ENCODE measurements around the gene MORN3.
"Not testable (repeated sequence)": the region's sequence is repeated elsewhere in the genome, so short reads cannot be mapped to it uniquely, and the experiment has no call there.

MORN3 gene

GRCh38 chr12:121638298-121639202 is 30.9 kb downstream of the MORN3 start:
- no peak for DNase-seq

GRCh38 chr12:121637231-121637914 is 32.1 kb downstream of the MORN3 start:
- peak; percentile 32 for DNase-seq

- DNase-seq: no peak
Measured at GRCh38 chr12:121634836-121635235, 34.6 kb downstream of the MORN3 start.

- not testable (repeated sequence) for DNase-seq
Measured at GRCh38 chr12:121633833-121634196, 35.6 kb downstream of the MORN3 start.

GRCh38 chr12:121632069-121632970 is 37.1 kb downstream of the MORN3 start:
- DNase-seq: no peak

GRCh38 chr12:121630791-121631355 is 38.6 kb downstream of the MORN3 start:
- DNase-seq: no peak

- no peak for DNase-seq
Measured at GRCh38 chr12:121628536-121628935, 40.9 kb downstream of the MORN3 start.

GRCh38 chr12:121628037-121628436 is 41.4 kb downstream of the MORN3 start:
- no peak for DNase-seq

- DNase-seq: peak; percentile 75
Measured at GRCh38 chr12:121626853-121627640, 42.4 kb downstream of the MORN3 start.

GRCh38 chr12:121626087-121626852 is 43.2 kb downstream of the MORN3 start, which contains the start of gene ORAI1:
Gene ORAI1 (plus strand): TSS chr12:121626530.
- DNase-seq: peak; percentile 97

GRCh38 chr12:121620333-121620891 is 49.0 kb downstream of the MORN3 start:
- DNase-seq: no peak

- DNase-seq: no peak
Measured at GRCh38 chr12:121618659-121619233, 50.7 kb downstream of the MORN3 start.

- DNase-seq: no peak
Measured at GRCh38 chr12:121614872-121615467, 54.5 kb downstream of the MORN3 start.

GRCh38 chr12:121613462-121613861 is 56.0 kb downstream of the MORN3 start:
- no peak for DNase-seq

GRCh38 chr12:121611306-121611705 is 58.1 kb downstream of the MORN3 start:
- no peak for DNase-seq

GRCh38 chr12:121610239-121611149 is 59.0 kb downstream of the MORN3 start:
- peak; percentile 32 for DNase-seq

GRCh38 chr12:121608301-121608700 is 61.2 kb downstream of the MORN3 start:
- DNase-seq: no peak

- DNase-seq: no peak
Measured at GRCh38 chr12:121603581-121603980, 65.9 kb downstream of the MORN3 start.

- no peak for DNase-seq
Measured at GRCh38 chr12:121602766-121603165, 66.7 kb downstream of the MORN3 start.

All from femur (tissue), 1 donor.